AG08396 (cell line): Measurements from ENCODE around the gene CCSER2.
"Not testable (repeated sequence)": the region's sequence is repeated elsewhere in the genome, so short reads cannot be mapped to it uniquely, and the experiment has no call there.

Experiments used
- DNase-seq: peaks from one replicate; pipeline ENCODE4 v3.0.0; 2012; ENCODE audit warnings: low spot score, mixed read lengths

Gene CCSER2

DNA sequence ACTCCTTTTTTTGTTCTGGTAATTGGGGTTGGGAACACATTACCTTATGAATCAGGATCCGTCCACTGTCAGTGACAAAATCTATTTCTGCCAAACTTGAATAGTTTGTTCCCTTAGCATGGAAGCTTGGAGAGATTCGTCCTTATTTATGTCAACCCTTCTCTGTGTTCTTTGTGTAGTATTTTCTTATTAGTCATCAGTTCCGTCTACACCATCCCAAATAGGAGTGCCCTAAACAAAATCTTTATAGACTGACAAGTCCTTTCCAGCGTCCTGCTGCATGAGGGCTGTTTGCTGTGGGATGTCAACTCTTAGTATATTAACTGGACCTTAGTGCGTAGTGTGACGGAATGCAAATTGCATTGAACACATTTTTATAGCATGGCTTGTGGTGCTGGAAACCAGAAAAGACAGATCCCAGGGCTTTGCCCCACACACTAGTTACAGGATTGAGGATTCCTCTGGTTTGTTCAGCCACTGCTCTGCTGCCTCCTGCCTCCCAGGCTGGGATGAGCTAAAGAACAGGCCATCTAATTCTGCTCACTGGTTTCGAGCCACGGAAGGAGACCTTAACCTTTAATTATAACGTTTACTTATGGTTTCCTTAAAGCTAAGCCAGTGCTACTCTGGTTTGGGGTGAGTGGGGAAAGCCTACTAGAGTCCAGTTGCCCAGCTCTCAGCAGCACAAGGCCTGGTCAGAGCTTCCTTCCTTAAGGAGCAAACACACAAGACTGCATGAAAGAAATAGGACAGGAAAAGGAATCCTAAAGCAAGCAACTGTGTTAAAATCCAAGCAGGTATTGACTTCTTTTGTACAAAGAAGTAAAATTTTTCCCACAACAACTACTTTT, 194.4 kb downstream of the CCSER2 start:
- DNase-seq = no peak

DNA sequence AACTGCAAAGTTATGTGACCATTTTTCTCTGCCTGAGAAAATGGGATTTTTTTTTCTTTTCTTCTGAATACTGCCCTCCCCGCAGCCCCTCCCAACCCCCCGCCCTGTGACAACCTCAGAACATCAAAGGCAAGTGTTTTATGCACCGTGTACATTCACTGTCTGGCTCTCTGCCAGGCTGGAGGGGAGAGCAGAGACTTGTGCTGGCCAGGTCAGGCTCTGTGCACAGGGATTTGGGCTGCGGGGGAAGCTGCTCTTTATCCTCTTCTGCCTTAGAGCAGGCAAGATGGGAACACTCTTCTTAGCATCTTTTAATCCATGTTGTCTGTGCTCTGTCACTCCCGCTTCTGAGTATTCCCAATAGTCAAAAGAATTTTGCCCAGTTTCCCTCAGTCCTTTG, 195.1 kb downstream of the CCSER2 start:
- no peak for DNase-seq

DNA sequence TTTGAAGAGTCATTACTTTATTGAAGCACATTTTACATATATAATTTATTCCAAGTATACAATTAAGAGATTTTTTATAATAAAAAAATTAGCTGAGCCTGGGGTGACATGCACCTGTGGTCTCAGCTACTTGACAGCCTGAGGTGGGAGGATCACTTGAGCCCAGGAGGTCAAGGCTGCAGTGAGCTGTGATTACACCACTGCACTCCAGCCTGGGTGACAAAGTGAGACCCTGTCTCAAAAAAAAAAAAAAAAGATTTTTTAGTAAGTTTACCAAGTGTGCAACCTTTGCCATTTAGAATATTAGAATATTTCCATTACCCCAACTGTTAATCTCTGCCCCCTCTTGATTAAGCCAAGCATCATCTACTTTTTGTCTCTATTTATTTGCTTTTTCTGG, 196.0 kb downstream of the CCSER2 start:
- DNase-seq = no peak

DNA sequence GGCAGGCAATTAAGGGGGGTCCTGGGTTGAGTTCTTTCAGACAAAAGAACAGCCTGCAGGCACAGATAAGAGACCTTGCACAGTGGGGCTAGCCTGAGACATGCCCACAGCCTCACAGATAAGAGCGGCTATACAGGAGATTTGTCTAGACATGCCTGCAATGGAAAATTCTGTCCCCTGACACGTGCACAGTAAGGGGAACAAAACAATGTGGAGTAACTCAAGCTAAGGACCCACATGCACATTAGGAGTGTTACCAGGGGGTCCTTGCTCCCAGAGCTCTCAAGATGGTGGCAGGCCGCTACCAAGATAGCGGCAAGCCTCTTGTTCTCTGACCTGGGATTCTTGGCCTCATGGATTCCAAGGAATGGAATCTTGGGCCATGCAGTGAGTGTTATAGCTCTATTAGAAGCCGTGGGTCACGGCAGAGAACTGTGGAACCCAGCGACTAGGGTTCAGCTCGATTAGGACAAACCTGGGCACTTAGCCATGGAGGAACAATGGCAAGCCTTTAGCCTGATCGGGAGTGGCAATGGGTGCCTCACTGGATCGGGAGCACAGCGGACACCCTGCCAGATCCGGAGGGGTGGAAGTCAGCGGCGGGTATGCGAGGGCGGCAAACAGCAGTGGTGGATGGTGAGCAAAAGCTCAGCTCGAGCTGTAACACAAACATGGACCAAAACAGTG, 196.9 kb downstream of the CCSER2 start:
- no peak for DNase-seq

DNA sequence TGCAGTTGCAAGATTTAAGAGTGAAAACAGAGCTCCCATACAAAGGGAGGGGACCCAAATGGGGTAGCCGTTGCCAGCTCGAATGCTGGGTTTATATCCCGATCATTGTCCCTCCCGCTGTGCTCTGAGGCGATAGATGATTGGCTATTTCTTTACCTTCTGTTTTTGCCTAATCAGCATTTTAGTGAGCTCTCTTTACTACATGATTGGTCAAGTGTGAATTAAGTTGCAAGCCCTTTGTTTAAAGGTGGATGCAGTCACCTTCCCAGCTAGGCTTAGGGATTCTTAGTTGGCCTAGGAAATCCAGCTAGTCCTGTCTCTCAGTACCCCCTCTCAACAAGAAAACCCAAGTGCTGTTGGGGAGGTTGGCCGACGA, 197.4 kb downstream of the CCSER2 start:
- not testable (repeated sequence) for DNase-seq

DNA sequence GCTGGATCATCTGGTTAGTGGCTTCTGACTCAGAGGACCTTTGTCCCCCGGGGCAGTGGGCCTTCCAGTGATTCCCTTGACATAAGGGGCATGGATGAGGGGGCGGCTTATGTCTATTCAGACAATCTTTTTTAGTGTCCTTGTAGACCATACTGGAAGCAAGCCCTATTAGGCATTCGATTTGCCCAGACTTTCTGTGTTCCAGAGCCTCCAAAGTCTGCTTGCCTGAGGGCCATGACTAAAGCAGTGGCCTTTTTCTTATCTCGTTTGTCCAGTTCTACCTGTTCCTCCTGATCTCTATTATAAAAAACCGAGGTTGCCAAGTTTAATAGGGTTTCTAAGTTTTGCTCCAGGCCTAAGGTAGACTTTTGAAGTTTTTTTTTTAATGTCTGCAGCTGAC, 199.0 kb downstream of the CCSER2 start:
- not testable (repeated sequence) for DNase-seq

DNA sequence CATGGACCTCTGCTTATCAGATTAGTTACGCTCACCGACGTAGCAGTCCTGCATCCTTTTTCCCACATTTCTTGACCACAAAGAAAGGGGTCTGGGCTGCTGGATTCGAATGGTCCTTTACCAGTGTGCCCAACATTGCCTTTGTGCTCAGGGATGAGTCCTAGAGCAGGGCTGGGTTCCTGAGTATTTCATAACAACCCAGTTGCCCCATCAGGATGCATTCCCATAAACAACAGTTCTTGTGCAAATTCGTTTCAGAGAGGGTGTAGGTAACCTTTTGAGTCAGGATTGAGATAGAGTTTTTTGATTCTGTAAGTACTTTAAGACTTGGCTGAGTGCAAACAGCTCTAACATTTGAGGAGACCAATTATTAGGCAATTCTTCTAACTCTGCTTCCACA, 200.1 kb downstream of the CCSER2 start:
- DNase-seq = not testable (repeated sequence)

DNA sequence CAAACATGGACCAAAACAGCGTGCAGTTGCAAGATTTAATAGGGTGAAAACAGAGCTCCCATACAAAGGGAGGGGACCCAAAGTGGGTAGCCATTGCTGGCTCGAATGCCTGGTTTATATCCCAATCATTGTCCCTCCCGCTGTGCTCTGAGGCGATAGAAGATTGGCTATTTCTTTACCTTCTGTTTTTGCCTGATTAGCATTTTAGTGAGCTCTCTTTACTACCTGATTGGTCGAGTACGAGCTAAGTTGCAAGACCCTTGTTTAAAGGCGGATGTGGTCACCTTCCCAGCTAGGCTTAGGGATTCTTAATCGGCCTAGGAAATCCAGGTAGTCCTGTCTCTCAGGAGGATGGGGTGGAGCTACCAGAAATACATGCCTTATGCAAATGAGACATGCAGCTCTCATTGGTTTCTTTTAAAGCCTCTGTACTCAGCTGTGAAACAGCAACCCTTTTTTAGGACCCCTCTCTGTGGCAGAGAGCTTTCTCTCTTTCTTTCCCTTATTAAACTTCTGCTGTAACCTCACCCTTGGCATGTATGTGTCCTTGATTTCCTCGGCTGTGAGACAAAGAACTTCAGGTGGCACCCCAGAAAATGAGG, 202.4 kb downstream of the CCSER2 start:
- no peak for DNase-seq

DNA sequence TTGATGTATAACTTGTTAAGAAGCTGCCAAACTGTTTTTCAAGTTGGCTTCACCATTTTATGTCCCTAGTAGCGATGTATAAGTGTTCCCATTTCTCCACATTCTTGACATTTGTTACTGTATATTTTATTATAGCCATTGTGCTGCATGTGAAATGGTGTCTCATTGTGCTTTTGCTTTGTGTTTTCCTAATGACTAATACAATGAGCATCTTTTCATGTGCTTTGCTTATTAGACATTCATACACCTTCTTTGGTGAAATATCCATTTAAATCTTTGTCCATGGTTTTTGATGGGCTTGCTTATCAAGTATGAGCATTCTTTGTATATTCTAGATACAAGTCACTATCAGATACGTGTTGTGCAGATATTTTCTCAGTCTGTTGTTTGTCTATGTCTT, 203.0 kb downstream of the CCSER2 start:
- DNase-seq = no peak

DNA sequence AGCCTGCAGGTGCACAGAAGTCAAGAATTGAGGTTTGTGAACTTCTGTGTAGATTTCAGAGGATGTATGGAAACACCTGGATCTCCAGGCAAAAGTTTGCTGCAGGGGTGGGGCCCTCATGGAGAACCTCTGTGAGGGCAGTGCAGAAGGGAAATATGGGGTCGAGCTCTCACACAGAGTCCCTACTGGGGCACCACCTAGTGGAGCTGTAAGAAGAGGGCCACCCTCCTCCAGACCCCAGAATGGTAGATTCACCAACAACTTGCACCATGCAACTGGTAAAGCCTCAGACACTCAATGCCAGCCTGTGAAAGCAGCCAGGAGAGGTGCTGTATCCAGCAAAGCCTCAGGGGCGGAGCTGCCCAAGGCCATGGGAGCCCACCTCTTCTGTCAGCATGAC, 205.8 kb downstream of the CCSER2 start:
- no peak for DNase-seq

DNA sequence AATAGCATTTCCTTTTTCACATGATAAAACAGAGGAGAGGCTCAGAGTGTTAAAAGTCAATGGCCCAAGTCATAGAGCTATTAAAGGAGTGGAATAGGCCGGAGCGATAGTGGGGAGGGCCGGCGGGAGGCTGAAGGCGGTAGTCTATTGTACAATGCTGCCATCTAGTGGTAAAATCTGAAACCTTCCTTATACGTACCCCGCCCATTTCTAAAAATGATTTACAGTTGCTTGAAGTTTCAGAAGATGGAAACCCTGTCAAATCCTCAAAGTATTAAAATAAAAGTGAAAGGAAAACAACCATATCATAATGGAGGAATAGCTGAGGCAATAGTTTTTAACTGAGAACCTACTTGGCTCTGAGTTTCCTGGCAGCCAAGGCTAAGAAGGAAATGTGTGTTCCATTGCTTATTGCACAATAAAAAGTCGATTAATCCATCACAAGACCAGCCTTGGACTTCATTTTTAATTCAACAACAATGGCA, 209.1 kb downstream of the CCSER2 start:
- peak; percentile 73 for DNase-seq

DNA sequence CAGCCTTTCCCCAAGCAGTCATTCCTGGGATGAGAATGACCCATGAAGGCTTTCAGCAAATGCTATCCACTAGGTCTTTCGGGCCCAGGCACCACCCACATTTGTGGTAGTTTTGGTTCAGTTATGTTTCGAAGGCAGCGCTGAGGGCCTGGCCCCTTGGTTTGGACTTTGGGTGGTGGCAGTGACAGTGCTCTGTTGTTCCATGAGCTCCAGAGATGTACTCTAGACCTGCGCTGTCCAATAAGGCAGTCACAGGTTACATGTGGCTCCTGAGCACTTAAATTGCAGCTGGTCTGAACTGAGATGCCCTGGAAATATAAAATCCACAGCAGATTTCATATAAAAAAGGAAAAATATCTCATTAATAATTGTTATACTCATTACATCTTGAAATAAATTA, 209.6 kb downstream of the CCSER2 start:
- DNase-seq = no peak

DNA sequence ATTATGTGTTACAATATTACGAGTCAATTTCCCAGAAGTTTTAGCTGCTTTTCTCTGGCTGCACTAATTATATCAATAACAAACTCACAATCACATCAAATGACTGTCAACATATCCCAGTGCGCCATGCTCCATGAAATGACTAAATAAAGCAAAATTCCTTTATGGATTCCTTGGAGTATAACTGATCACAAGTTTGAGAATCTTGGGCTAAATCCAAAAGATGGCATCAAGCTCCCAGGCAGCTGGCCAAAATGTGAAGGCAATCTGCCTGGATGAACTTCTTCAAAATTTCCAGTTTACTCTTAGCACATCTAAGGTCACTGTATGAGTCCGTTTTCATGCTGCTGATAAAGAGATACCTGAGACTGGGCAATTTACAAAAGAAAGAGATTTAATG, 210.8 kb downstream of the CCSER2 start:
- DNase-seq = no peak

DNA sequence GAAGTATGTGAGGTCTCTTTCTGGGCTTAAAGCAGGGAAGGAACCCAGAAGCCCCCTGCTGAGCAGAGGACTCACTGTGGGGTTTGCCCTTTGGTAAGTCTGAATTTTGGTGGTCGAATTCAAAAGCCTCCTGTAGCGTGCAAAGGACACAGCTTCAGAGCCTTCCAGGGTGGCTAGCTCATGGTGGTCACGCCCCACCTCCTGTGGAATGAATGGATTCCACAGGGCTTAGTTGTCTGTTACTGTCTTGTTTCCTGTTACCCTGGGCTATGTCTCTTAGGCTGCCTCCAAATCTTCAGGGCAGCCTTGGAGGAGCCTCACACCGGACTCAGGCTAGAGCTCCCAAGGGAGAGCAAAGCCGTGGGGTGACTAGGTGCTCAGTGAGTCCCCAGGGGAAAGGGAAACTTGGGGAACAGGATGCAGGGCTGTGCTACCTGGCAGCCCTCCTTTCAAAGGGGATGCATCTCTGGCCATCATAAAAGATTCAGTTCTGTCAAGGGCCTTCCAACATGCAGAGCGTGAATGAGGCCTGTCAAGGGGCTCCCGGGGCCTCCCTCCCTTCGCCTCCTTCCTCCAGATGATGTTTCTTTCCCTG, 211.7 kb downstream of the CCSER2 start:
- DNase-seq = peak; percentile 90

DNA sequence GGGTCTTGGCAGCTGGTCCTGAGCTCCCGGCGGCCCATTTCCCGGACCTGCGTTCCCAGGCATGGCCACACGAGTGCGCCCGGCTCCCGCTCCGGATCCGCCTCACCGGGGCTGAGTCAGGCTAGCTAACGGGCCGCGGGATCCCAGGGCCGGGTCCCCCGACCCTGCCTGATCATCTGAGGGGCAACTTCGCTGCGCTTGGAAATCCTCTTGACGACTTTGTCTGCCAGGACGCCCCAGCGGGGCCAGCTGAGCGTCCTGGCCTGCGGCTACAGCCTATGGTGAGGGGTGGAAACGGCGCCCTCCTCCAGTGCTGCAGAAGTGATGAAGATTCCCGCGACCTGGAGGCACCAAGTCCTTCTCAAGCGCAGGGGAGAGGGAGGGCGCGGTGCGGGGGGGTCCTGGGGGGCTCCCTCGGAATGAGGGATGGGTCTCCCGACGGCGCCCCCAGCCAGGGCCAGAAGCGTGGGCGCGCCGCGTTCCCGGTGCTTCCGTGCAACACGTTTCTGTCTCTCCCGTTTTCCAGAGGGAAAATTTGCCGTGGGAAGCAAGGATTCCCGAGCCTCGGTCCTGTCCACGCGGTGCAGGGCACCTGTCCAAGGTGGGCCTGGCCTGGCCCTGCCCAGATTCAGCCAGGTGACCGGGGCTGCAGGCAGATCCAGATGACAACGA, 212.4 kb downstream of the CCSER2 start:
- peak; percentile 87 for DNase-seq

DNA sequence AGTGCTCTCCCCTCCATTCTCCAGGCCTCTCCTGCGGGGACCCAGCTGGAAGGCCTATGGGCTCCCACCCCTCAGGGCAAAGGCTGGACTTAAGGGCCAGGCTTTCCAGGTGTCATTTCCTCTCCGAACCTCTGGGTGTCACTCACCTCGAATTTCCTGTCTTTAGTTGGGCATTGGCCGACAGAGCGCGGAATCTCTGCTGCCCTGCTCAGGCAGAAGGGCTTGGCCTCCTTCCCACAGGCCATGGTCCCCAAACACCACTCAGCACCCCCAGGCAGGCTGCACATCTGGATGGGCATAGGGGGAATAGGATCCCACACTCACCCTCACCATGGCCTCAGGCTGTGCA, 212.9 kb downstream of the CCSER2 start:
- DNase-seq = no peak

DNA sequence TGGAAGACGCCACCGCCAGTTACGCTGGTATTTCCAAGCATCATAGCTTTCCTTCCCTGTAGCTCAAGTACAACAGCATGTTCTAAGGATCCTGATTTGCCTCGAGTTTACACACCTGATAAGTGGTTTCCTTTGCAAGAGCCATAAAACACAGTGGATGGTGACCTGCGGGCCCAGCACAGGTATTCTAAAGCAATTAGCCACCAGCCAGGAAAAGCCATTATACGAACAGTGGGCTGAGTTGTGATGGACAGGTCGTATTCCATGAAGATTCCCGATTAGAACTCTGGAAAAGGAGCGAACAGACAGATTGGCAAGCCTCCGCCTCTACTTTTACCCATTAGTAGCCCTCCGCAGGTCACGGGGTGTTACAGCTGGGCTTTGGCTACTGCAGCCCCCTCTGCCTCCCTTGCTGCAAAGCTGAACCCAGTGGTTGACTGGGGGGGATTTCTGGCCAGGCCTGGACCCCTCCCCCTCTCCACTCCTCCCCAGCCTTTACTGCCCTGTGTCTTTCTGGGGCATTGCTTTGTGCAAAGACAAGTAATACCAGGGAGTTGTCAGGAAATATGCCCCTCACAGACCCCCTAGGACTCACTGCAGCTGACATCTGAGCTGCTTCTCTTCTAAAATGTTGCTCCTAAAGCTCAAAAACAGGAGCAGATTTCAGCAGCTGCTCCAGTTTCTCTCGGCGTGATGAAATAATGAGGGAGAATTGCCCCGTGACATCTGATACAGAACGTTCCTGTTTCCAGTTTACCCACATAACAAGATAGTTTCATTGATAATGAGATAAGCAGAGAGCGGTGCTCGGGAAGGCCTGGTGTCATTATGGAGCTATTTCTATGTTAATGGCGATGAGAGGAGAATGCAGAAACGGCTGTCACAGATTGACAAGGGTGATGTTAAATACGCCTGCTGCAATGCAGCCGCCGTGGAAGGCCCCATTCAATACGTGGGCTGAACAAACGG, 214.4 kb downstream of the CCSER2 start:
- DNase-seq = no peak

DNA sequence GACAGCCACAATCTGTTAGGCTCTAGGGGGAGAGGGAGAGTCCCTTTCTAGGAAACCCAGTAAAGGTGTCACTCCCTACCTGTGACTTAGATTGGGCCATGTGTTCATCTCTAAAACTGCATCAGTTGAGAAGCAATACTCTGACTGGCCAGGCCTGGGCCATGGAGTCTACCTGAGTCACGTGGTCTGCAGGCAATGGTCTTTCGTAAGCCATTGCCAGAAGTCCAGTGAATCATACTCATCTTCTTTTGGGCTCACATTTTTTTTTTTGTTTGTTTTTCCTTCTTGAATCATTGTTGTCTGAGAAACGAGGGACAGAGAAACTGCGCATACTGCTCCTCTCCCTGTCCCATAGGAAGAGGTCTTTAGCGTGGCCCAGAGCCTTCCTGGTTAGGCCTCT, 215.6 kb downstream of the CCSER2 start:
- DNase-seq = no peak

DNA sequence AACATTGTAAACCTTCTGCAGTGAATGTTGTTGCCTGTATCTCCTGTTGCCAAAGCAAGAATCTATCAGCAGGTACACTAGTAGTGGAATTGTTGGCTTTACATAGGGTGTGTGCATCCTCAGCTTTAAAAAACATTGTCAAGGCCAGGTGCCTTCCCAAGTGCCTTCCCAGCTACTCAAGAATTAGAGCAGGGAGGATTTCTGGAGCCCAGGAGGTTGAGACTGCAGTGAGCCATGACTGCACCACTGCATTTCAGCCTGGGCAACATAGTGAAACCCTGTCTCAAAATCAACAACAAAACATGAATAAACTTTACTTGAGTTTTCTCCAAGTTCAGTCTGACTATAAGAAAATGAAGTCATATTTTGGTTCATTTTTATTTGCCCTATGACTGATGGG, 217.3 kb downstream of the CCSER2 start:
- DNase-seq = no peak

DNA sequence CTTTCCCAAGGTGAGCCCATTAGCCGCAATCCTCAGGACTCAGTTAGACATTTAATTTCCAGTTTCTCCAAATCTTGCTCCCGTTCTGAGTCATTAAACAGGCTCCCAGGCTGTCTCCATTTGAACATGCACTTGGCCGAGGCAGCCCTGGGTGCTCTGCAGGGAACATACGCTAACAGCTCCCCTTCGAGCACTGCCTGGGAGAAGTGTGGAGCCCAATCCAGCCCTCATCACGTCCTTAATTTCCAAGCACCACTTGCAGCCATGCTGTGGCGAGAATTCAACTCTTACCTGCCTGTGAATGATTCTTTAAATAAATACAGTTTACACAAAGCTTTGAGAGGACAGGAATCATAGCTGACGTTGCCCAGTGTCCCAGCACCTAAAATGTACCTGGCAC, 218.2 kb downstream of the CCSER2 start:
- DNase-seq = no peak

DNA sequence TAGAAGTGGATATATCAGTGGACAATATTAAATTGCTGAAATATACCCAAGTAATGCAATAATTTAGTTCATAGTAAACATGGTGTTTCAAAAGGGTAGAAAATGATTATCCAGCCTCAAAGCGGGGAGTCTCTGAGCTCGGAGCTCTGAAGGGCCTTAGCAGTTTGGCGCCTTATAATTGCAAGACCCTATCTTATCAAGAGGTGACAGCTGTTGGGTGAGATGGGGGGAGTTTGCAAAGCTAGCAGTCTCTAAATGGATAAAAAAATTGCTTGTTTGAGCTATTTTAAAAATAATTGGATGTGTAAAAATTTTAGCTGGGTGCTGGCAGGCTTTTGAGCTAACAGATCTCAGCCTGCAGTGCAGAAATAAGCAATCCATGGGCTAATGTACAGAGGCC, 219.2 kb downstream of the CCSER2 start:
- no peak for DNase-seq
